Loucy (cell line): ENCODE results near the gene GNAS-AS1.

Experiments used
- EZH2phosphoT487 ChIP-seq: fragments of 200-600 bp; IDR thresholded peaks from 2 replicates; pipeline ENCODE4 v1.6.1; 2018; ENCODE audit warnings: antibody characterized with exemption, mild to moderate bottlenecking, moderate library complexity, borderline replicate concordance
- TF ChIP-seq, protein P1 (sequence below): fragments of 200-600 bp; sonication (generic); conservative IDR thresholded peaks from 2 replicates; pipeline ENCODE4 v1.5.1; 2014; ENCODE audit warnings: mild to moderate bottlenecking, antibody characterized with exemption, low read length

DNA sequence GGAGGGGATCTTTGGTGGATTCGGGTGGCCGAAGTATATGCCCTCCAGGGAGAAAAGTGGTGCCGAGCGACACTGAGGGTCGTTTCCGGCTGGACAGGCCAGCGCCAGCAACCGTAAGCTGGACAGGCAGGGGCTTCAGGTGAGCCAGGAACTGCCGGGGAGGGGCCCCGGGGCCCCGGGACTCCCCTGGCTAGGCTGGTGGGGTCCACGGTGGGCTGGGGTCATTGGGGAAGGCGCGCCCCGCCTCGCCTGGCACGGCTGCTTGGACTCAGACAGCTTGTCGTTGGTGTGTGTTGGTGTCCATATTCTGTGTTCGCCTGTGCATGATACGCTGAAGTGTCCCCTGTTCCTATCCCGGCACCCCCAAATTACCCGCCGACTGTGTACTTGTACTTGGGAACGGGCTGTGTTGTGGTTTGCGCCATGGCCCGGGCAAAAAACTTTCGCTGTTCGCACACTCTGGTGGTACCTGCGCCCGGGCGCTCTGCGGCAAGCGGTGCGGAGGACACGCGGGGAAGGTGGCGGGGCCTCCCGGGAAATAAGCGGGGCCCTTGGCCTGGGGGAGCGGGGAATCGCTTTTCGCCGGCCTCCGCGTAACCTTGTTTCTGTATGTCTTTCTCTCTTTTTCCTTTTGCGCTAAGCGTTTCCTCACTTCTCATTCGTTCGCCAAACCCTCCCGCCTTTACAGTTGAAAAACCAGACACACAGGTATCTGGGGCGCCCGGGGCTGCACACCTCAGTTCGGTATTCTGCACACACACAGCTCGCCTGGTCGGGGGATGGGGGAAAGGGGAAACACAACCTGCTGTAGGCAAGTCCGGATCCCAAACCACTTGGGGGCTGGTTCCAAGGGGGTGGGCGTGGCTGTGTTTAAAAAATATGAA lies 5.0 kb upstream of the GNAS-AS1 start:
- no peak for TF ChIP-seq EZH2phosphoT487
- TF ChIP-seq, protein P1, sequence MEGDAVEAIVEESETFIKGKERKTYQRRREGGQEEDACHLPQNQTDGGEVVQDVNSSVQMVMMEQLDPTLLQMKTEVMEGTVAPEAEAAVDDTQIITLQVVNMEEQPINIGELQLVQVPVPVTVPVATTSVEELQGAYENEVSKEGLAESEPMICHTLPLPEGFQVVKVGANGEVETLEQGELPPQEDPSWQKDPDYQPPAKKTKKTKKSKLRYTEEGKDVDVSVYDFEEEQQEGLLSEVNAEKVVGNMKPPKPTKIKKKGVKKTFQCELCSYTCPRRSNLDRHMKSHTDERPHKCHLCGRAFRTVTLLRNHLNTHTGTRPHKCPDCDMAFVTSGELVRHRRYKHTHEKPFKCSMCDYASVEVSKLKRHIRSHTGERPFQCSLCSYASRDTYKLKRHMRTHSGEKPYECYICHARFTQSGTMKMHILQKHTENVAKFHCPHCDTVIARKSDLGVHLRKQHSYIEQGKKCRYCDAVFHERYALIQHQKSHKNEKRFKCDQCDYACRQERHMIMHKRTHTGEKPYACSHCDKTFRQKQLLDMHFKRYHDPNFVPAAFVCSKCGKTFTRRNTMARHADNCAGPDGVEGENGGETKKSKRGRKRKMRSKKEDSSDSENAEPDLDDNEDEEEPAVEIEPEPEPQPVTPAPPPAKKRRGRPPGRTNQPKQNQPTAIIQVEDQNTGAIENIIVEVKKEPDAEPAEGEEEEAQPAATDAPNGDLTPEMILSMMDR: no peak
